Retinal pigment epithelial cell (primary cell): ENCODE results near the gene PELO.
A peak's percentile ranks its signal among the peaks of the same experiment; 100 is the strongest.
"Not testable (repeated sequence)": the region's sequence is repeated elsewhere in the genome, so short reads cannot be mapped to it uniquely, and the experiment has no call there.

Experiments used
- DNase-seq: peaks from one replicate; pipeline ENCODE4 v3.0.0-alpha.2; 2010; ENCODE audit warnings: low read depth
- H3K4me3 ChIP-seq: 2 replicates; pipeline ENCODE4 v1.5.1; 2011; ENCODE audit warnings: mild to moderate bottlenecking, low read length, control low read depth, moderate library complexity
- TF ChIP-seq, protein P1 (sequence below): conservative IDR thresholded peaks from 2 replicates; pipeline ENCODE4 v1.5.1; 2011; ENCODE audit warnings: low read depth, low read length, control low read depth, inconsistent platforms

Gene PELO, protein sequence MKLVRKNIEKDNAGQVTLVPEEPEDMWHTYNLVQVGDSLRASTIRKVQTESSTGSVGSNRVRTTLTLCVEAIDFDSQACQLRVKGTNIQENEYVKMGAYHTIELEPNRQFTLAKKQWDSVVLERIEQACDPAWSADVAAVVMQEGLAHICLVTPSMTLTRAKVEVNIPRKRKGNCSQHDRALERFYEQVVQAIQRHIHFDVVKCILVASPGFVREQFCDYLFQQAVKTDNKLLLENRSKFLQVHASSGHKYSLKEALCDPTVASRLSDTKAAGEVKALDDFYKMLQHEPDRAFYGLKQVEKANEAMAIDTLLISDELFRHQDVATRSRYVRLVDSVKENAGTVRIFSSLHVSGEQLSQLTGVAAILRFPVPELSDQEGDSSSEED

DNA sequence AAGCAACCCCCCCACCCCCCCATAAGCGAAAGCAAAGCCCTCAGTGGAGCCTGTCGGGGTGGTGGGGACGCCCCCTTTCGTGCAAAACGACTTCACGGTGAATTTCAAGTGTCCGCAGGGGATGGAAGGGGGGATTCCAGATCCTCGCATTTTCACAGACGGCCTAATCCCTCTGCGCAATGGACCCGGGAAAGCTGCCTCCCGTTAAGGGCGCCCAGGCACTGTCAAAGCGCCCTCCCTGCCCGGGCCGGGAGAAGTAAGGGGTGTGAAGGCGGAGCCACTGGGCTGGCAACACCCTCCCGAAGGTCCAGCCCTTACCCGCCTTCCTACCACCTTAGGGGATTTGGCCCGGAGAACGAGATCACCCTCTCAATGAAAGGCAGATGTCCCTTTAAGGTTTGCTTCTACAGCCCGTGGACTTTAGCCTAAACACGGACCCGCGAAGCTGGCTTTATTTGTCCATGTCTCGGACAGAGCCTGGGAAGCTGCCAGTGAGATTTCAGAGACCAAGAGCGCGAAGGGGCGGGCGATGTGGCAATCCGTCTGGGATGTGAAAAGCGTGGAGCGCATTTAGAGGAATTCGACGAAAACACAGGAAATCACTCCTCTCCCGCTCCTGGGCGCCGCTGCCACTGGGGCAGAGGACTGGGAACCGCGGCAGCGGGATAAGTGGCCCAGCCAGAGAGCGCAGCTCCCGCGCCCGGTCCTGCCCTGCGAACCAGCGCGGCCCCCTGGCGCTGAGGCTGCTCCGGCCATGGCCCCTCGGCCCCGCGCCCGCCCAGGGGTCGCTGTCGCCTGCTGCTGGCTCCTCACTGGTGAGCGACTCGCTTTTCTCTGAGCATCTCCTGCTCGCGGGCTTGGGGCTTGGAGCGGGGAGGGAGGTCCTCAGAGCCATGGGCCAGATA, at the start of gene PELO, which contains the start of gene ITGA1:
Gene PELO, plus strand, starts transcription at position 317 of the 905 bp plus-strand sequence. CDS start 12,479 bp downstream, outside the sequence.
Gene ITGA1, plus strand, starts transcription at position 317 of the 905 bp plus-strand sequence. Its CDS starts 438 bp downstream, at position 755.
- TF ChIP-seq, protein P1, sequence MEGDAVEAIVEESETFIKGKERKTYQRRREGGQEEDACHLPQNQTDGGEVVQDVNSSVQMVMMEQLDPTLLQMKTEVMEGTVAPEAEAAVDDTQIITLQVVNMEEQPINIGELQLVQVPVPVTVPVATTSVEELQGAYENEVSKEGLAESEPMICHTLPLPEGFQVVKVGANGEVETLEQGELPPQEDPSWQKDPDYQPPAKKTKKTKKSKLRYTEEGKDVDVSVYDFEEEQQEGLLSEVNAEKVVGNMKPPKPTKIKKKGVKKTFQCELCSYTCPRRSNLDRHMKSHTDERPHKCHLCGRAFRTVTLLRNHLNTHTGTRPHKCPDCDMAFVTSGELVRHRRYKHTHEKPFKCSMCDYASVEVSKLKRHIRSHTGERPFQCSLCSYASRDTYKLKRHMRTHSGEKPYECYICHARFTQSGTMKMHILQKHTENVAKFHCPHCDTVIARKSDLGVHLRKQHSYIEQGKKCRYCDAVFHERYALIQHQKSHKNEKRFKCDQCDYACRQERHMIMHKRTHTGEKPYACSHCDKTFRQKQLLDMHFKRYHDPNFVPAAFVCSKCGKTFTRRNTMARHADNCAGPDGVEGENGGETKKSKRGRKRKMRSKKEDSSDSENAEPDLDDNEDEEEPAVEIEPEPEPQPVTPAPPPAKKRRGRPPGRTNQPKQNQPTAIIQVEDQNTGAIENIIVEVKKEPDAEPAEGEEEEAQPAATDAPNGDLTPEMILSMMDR, result no peak
- DNase-seq, result no peak
- peak within 1 kb of the TSS; percentile 81 for H3K4me3 ChIP-seq

DNA sequence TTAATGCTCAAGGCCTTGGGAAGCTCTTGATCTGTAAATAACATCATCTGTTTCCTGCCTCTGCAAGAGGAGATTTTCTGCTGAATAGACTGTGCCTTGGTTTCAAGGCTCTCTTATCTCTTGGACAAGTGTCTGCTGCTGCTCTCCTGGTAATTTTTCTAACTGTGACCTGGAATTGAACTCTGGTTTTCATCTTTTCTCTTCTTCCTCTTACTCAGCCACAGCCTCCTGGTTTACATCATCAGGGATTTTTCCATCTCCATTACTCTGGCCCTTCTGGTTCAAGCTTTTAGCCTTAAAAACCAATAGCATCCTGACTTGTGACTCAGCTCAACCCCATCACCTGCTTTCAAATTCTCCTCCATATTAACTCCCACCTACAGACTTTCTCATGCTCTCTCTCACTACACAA, 49.6 kb upstream of the PELO start:
- DNase-seq, result no peak
- no peak overlapping the region for H3K4me3 ChIP-seq

DNA sequence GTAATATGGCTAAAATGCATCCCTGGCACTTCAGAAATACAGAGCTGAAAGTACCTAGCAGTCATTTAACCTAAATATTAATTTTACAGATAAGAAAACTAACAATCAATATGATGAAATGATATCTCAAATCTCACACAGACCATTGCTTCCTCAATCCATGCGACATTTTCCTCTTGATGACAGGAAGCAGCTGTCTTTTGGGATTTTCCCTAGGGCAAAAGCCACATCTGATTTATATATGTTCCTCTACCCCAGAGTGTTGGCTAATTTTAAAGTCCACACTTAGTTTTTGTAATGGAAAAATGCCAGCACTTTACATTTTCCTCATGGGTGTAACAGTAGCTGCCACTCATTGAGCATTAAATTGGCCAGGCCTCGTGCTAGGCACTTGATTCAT, 47.7 kb upstream of the PELO start:
- TF ChIP-seq, protein P1, result no peak
- no peak for DNase-seq
- H3K4me3 ChIP-seq, result no peak overlapping the region

More for the DNA sequence above, 49.6 kb upstream of the PELO start:
- TF ChIP-seq, protein P1, result no peak

DNA sequence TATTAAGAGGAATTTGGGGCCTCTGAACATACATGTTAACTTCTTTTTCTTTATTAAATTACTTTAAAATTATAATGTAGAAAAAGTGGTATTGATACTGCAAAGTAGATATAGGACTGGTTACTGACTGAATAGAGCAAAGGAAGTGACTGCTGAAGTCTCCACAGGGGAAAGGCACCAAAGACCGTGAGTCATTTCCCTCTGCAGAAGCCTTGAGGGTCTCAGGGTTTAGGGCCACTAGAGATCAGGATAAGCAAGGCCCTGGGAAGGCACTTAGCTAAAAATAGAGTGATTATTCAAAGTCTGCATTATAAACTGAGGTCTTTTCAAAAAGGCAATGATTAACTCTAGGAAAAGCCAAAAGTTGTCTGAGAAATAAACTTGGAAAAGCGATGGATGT, 44.7 kb upstream of the PELO start:
- TF ChIP-seq, protein P1, result no peak
- H3K4me3 ChIP-seq, result no peak overlapping the region
- DNase-seq, result no peak

DNA sequence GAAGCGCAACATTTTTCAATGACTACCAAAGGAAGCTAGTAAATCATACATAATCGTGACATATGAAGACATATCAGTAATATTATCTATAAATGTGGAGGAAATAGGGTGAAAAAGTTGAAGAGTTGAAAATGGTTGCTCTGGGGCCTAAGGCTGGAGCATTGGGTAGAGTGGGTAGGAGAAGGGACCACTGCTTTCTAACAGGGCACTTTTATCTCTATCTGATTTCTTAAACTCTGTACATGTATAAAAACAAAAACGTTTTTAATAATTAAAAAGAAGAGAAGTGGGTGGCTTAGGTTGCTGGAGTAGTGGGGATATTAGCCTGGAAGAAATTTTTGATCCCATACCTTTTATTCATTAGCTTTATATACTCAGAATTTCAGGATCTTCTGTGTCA, 44.2 kb upstream of the PELO start:
- no peak for DNase-seq
- TF ChIP-seq, protein P1, result no peak
- no peak overlapping the region for H3K4me3 ChIP-seq

DNA sequence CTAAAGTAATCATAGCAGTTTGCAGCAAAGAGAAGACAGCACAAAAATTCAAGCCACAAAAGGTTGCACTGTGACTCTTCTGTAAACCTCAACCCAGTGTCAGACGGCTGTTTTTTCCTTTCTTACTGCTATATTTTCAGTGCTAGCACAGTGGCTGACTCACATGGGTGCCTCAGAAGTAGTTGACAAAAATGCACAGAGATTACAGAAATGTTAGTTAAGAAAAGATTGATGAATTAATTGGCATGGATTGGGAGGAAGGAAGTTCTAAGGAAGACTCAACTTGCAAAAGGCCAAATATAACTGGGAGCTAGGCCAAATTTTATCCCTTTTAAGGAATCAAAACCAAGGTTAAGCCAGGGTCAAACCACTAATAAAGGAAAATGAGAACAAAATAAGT, 43.7 kb upstream of the PELO start:
- no peak overlapping the region for H3K4me3 ChIP-seq
- DNase-seq, result peak; percentile 77
- TF ChIP-seq, protein P1, result no peak

DNA sequence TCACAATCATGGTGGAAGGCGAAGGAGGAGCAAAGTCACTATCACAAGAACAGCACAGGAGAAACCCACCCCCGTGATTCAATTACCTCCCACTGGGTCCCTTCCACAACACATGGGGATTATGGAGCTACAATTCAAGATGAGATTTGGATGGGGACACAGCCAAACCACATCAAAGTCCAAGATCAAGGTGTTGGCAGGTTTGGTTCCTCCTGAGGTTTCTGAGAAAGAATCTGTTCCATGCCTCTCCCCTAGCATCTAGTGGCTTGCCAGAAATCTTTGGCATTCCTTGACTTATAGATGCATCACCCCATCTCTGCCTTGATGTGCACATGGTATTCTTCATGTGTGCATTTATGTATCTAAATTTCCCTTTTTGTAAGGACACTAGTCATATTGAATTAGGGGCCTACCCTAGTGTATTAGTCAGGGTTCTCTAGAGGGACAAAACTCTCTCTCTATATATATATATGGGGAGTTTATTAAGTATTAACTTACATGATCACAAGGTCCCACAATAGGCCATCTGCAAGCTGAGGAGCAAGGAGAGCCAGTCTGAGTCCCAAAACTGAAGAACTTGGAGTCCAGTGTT, 42.8 kb upstream of the PELO start:
- DNase-seq, H3K4me3 ChIP-seq: not testable (repeated sequence)
